Stomach (tissue), 4 donors: ENCODE results near the gene MRPL51.

Experiments
- POLR2AphosphoS5 ChIP-seq, 3 donors: sonication (generic); formaldehyde crosslinking; IDR thresholded peaks; one replicate each; pipeline ENCODE4 v1.6.1; 2016; ENCODE audit warnings: antibody characterized with exemption in 3 of 3
- TF ChIP-seq, protein P1 (sequence below), 7 experiments: fragments of 450-650 bp in 4 of 7; fragments of 200-600 bp in 3 of 7; sonication (generic) in 3 of 7; IDR thresholded peaks; one replicate each; pipeline ENCODE4 v1.5.1; 2016 to 2019; ENCODE audit warnings: antibody characterized with exemption in 7 of 7, control low read depth in 2 of 7, mild to moderate bottlenecking in 1 of 7

DNA sequence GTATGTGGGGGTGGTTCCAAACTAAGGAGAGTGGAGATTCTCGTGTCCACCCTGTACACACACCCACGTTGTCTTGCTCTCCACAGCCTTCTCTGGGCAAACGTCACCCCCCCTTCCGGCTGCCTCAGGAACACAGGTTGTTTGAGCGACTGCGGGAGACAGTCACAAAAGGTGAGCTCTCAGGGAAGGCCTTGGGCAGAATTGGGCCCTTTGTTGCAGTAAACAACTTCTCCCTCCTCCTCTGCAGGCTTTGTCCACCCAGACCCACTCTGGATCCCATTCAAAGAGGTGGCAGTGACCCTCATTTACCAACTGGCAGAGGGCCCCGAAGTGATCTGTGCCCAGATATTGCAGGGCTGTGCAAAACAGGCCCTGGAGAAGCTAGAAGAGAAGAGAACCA is 33.1 kb upstream of the MRPL51 start:
- TF ChIP-seq, protein P1, sequence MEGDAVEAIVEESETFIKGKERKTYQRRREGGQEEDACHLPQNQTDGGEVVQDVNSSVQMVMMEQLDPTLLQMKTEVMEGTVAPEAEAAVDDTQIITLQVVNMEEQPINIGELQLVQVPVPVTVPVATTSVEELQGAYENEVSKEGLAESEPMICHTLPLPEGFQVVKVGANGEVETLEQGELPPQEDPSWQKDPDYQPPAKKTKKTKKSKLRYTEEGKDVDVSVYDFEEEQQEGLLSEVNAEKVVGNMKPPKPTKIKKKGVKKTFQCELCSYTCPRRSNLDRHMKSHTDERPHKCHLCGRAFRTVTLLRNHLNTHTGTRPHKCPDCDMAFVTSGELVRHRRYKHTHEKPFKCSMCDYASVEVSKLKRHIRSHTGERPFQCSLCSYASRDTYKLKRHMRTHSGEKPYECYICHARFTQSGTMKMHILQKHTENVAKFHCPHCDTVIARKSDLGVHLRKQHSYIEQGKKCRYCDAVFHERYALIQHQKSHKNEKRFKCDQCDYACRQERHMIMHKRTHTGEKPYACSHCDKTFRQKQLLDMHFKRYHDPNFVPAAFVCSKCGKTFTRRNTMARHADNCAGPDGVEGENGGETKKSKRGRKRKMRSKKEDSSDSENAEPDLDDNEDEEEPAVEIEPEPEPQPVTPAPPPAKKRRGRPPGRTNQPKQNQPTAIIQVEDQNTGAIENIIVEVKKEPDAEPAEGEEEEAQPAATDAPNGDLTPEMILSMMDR (IDR thresholded peaks at IDR 0.05), result no peak
- TF ChIP-seq POLR2AphosphoS5 (IDR thresholded peaks at IDR 0.05), result no peak
